GM21528 (cell line): ENCODE results near the gene CACTIN.
"Not testable (repeated sequence)": the region's sequence is repeated elsewhere in the genome, so short reads cannot be mapped to it uniquely, and the experiment has no call there.

Experiments
- ATAC-seq: cut with Tn5 transposase; IDR thresholded peaks from one replicate; pipeline ENCODE4 v1.9.1; 2021; ENCODE audit warnings: mild to moderate bottlenecking, moderate library complexity; ENCODE audit not compliant: unreplicated experiment, low FRiP score

CACTIN gene

DNA sequence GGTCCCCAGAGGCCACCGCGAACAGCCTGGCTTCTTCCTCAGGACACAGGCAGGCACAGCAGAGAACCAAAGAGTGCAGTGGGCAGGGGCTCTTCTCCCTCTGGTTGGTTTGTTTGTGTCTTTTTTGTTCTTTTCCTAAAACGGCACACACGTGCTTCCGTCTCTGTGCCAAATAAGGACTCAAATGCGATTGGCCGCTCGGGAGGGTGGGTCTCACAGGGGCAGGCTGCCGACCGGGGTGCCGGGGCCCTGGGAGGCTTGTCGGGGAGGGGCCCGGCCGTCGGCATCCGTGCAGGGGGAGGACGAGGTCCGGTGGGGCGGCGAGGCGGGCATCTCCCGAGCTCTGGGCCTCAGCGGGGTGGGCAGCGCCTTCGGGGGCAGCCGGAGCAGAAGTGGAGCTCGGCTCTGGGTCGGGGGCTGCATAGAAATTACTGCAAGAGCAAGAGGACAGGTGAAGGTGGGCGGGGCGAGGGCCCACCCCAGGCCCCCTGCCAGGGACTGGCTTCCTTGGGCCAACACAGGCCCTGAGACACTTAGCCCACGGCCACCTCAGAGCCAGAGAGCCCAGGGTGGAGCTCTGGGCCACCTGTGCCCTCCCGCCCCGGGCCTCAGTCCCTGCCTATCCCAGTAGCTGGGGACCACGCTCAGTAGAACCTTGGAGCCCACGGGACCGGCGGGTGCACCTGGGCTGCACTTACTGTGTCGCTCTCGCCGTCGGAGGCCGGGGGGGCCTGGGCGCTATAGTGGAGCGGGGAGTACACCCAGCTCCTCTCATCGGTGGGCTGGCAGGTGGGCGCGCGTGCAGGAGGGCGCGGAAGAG lies 6.4 kb upstream of the CACTIN start:
- no peak for ATAC-seq

DNA sequence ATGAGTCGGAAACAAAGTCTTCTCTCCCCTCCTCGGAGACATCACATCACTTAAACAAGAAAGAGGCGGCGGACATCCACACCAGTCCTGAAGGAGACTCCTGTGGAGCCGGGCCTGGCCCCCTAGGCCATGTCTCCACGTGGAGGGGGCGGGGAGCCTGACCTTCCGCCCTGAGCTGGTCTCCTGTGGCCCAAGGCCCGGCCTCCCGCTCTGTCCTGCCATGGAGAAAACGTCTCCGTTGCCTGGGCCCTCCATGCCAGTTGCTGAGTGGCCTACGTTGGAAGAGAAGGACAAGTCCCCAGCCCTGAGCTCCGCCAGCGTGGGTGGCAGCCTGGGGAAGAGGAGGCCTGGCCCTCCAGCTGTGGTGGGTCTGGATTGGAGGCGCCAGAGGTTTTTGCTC lies 5.5 kb upstream of the CACTIN start:
- no peak for ATAC-seq

DNA sequence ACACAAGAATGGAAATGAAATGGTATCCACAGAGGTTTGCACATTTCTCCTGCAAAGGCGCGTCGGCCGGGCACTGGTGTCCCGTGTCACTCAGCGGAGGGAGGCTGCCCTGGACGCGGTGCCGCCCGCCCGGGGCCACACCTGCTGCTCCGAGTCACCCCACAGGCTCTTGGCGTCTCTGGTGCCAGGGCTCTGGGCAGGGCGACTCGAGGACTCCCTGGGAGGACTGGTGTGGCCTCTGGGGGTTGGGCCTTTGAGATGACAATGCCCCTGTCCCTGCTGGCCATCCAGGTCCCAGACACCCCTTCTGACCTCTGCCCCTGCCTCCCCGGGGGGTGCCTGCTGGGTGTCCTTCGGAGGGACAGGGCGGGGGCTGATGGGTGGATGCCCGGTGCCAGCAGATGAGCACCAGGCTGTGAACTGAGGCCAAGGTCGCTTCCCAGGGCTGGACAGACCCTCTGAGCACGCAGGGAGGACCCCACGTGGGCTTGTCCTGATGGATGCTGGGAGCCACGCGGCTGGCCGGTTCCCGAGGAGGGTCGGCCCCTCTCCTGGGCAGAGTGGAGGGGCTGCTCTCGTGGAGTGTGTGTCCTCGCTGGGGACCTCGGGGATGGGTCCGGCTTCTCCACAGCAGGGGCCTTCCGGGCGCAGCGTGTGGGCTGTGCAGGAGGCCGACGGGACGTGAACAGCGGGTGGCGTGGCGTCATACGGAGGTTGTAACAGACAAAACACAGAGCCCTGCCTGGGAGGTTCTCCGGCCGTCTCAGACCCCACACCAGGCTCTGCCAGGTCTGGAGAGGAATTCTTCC lies 4.7 kb upstream of the CACTIN start:
- no peak for ATAC-seq

DNA sequence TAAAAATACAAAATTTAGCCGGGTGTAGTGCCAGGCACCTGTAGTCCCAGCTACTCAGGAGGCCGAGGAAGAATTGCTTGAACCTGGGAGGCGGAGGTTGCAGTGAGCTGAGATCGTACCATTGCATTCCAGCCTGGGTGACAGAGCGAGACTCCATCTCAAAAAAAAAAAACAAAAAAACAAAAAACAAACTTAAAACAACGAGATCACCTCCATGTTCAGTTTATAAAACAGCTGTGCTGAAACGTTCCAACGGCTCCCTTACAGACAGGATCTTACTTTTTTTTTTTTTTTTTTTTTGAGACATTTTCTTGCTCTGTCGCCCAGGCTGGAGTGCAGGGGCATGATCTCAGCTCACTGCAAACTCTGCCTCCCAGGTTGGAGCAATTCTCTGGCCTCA lies 2.2 kb upstream of the CACTIN start:
- not testable (repeated sequence) for ATAC-seq

DNA sequence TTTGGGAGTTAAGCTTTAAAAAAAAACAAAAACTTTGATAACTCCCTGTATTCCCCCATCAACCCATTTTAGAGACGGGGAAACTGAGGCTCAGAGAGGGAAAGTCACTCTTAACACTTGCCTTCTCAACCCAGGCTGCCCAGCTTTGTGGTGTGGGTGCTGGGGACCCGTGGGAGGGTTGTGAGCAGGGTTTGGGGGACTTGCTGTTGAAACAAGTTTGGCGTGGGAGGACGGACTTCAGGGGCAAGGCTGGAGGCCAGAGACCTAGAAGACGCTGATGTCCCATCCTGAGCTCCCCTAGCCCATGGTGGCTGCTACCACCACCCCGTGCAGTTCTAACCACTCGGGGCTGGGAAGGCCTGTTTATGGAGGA lies 747 bp upstream of the CACTIN start:
- ATAC-seq = no peak

DNA sequence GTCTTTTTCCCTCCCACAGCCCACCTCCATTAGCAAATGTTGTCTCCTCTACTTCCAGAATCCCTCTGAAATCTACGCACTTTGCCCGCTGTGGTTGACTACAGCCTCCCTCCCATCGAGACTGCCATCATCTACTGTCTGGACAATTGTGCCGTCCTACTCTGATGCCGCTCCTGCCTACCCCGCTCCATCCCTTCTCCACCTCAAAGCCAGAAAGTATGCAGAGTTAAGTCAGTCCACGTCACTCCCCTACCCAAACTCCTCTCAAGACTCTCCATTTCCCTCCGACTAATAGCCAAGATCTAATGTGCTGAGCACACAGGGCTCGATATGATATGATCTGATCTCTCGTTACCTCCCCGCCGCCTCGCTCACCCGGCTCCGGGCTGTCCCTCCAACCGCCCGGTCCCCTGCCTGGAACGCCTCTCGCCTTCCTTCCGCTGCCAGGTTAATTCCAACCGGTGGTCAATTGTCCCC lies 556 bp downstream of the CACTIN start:
- ATAC-seq = peak; percentile 7

DNA sequence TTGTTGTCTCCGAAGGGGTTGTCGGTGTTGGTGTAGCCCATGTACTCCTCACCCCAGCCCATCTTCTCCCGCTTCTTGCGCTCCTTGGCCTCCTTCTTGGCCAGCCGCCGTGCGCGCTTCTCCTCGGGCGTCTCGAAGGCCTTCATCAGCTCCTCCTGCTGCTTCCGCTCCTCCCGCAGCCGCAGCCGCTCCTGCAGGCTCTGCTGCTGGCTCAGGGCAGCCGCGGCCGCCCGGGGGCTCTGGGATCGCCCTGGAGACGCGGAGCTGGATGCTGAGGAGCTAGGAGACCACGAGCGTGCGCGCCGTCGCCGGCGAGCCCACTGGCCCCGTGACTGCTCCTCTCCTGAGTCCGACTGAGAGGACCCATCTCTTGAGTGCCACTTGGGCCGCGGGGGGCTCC lies 2.9 kb downstream of the CACTIN start:
- no peak for ATAC-seq

DNA sequence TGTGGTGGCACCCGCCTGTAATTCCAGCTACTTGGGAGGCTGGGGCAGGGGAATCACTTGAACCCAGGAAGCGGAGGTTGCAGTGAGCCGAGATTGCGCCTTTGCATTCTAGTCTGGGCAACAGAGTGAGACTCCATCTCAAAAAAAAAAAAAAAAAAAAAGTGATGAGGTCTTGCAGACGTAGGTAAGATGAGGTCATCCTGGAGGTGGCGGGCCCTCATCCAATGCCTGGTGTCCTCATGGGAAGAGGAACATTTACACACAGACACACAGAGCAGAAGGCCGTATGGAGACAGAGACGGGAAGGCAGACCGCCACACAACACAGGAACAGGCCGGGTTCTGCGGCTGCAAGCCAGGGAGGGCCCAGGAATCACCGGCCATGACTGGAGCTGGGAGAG lies 4.4 kb downstream of the CACTIN start:
- no peak for ATAC-seq

DNA sequence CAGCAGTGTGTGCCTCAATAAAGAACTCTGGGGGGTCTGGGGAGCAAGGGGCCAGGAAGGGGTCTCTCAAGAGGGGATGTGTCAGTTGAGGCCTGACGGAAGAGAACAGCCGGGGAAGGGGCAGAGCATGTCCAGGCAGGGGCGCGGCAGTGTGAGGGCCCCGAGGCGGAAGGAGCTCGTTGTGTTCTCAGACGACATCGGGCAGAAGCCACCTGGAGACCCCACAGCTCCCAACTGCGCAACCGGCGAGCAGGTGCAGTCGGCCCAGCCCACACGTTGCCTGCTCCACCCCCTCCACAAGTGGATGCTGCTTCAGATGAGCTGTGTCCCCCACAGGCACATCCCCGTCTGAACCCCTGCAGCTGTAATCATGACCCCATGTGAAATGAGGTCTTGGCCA lies 4.9 kb downstream of the CACTIN start:
- ATAC-seq = no peak

DNA sequence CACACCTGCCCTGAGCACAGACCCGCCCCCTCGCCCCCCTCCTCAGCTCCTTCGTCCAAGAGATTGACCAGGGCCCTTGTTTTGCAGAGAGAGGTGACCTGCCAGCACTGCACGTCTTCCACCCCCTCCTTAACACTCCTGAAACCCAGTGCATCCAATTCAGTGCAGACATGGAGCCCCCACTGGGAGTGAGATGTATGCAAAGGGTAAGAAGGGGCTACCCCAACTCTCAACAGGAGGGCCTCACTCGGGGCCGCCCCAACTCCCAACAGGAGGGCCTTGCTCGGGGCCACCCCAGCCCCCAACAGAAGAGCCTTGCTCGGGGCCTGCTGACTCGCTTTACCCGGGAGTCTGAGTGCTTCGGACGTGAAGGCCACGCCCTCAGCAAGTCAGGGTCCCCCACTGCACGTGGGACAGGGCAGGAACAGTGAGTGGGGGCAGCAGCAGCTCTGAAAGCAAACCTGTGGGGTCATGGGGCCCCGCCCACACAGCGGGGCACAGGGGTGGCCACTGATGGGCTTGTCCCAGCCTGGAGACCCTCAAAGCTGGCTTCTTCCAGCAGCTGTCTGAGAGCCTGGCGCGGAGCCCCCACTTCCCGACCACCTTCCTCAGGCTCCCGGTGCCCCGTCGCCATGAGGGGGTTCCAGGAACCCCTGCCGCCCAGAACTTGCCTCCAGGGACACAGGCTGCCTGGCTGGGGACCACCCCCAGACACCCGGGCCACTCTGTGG lies 5.6 kb downstream of the CACTIN start:
- ATAC-seq = no peak

DNA sequence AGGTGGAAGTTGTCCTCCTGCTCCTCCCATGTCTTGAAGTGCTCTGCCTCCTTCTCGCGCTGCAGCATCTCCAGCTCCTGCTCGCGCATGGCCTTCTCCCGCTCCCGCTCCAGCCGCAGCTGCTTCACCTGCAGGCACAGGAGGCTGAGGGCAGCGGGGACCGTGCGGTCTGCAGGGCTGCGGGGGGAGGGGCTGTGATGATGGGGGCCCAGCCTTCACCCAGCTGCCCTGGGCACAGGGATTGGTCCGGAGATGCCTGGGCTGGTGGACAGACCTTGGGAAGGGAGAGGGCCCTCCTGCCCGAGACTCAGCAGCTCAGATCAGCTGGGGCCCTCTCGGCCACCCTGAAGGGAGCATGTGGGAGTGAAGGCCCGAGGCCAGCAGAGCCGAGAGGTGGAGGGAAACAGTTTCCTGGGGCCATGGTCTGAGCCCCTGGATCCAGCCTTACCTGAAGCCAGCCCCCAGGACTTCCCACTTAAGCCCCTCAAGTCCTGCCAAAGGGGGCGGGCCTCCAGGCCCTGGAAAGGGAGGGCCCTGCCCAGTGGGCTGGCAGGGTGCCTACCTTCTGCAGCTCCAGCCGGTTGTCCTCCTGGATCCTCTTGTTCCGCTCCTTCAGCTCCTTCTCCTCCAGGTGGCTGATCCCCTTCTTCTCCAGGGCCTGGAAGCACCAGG lies 6.3 kb downstream of the CACTIN start:
- no peak for ATAC-seq

DNA sequence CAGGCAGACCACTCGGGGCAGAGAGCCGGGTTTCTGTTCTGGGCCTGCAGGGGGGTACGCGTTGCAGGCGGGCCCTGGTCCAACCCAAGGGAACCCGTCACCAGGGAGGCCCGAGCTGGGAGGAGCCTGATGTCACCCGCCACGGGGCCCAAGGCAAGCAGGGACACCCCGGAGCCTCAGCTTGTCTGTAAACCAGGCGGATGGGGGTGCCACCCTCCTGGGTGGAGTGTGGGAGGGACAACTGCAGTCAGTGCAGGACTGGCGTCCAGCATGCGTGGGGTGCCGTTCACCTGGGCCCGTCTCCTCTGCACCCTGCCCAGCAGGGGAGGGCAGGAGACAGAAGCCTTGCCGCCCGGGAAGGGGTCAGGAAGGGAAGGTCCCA lies 7.0 kb downstream of the CACTIN start:
- ATAC-seq = no peak

DNA sequence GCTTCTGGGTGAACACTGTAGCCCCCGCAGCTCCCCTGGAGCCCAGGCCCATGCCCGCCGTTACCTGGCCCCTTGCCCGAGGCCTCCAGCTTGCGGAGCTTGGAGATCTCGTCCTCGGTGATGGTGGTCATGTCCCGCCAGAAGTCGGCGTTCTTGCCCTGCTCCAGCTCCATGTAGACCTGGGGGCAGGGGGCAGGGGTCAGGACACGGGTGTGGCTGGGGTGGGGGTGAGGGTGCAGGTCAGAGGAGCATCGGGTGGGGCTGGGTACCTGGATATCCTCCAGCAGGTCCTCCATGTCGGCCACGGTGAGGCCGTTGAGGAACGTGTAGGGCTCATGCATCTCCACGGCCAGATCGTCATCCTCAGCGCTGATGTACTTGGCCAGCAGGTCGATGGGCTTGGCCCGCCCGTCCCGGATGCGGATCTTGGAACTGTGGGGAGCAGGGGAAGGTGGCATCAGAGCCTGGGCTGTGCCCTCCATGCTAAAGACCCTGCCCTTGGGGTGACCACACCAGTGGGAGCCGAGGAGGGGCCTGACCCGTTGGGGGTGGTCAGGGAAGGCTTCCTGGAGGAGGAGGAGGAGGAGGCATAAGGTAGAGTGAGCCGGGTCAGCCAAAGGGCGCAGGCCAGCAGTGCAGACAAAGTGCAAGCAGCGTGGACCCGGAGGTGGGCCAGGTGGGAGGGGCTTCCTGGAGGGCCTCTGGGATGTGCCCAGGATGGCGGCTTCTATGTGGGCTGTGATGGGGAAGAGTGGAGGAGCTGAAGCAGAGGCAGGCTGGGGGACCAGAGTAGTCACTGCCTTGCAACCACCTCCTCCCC lies 7.6 kb downstream of the CACTIN start:
- ATAC-seq = no peak

DNA sequence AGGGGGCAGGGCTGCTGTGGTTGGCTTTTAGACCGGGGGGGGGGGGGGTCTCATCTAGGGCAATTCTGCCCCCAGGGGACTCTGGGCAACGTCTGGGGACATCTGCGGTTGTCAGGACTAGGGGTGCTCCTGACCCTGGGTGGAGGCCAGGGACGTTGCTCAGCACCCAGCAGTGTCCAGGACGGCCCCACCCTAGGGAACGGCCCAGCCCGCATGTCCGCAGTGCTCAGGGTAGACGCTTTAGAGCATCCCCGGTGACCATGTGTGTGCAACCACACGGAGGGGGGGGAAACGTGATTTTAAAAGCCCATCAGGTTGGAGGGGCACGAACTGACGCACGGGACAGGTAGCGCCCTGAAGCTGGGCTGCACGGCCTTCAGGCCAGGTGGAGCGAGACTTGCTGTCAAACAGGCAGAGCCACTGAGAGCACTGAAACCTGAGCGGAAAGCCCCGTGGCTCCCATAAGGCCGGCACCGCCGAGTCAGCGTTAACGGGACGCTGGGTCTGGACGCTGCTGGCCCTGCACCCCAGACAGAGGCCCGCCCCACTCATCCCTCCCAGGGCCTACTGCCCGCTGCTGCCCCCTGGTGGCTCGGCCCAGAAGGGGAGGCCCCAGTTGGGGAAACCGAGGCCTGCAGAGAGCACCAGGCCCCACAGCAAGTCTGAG lies 8.3 kb downstream of the CACTIN start:
- ATAC-seq = no peak

DNA sequence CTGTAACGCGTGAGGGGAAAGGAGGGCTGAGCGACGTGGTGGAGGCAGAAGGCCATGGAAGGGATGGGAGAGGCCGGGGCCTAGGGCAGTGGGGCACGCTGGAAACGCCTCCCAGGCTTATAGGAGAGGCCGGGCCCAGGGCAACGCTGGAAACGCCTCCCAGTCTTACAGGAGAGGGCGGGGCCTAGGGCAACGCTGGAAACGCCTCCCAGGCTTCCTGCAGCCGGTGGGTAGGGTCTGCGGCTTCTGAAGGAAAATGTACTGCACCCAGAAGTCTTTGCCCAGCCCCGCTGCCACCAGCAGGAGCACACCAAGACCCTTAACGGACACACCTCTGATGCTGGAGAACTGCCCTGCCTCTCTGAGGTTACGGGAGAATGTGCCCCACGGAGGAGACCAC lies 9.1 kb downstream of the CACTIN start:
- ATAC-seq = no peak

DNA sequence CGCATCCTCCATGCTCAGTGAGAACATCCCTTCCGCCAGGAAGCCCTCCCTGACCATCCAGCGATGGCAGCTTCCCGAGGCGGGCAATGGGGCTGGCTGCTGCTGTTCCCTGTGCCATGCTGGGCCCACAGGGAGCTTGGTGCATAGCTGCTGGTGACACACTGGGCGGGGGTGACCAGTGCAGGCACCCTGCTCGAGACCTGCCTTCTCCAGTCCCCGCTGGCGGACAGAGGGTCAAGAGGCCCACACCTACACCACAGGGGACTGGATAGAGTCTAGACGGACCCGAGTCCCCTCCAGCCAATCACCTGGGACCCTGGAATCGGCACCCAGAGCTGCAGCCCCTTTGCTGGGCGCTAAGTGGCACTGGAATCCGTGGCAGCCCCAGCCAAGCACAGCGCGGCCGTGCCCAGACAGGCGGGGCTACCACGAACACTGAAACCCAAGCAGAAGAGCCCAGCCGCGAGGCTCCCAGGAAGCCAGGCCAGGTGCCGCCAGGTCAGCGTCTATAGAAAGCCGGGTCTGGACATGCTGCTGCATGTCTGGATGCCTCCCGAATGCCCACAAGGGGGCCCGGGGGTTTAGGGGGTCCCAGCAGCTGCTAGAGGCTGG lies 11.0 kb downstream of the CACTIN start:
- ATAC-seq = no peak

DNA sequence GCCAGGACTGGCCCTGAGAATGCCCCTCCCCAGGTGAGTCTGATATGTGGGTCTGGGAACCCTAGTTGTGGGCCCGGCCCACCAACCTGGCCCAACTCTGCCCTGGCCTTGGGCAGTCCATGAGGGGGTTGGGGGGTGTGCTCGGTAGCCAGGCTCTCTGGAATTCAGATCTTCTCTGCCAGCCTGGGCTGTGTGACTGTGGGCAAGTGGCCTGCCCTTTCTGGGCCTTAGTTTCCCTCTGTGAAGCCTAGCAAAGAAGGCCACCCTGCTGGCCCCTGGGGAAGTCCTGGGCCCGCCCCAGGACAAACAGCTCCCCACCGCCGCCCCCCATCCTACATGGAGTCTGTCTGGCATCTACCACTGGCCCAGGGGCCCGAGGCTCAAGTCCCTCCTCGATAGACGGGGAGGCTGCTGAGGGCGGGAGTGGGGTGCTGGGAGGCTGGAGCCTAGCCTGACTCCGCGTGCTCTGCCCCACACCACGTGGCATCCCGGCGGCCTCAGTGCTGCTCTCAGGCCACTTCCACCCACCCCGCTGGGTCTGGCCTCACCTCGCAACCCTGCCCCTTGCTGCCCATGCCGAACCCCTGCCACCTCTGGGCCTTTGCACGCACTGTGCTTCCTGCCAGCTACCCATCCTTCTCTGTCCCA lies 11.6 kb downstream of the CACTIN start:
- ATAC-seq = no peak
